ENCODE results near the gene GLOD4.
A peak's percentile ranks its signal among the peaks of the same experiment; 100 is the strongest.
"Not testable (repeated sequence)": the region's sequence is repeated elsewhere in the genome, so short reads cannot be mapped to it uniquely, and the experiment has no call there.

The GLOD4 gene

DNA sequence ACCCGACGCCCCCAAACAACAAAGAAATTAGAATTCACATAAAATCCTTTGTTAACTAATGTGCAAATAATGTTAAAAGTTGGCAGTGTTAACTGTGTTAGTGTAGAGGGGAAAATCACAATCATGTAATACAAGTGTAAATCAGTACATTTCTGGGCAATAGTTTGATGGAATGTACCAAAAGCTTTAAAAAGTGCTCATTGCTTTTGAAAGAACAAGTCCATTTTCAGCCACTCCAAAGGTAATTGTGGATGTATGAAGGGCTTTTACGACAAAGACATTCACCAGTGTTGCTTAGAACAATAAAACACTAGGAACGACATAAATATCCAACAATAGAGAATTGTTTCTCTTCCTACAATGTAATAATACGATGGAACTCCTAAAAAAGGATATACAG, 9.1 kb downstream of the GLOD4 start:
- no peak for DNase-seq

GRCh38 chr17:767076-767475, 15.0 kb downstream of the GLOD4 start:
- no peak for DNase-seq

- DNase-seq: no peak
Observed at GRCh38 chr17:760371-760770, 21.7 kb downstream of the GLOD4 start.

DNA sequence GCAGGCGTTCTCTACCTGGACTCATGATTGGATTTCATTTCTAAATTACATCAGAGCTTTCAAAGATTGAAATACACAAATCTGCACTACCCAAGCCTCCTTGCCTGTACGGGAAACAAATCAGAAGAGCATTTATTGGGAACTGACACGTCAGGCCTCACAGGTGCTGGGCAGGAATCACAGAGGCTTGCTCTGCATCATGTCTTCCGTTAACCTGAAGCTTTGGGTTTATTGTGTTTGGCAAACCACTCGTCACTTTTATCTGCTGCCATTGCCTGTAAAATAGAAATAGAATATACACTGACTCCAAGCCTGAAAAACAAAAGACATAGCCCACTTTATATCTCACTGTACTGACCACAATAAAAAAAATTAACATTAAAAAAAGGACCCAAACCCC, 22.1 kb downstream of the GLOD4 start:
- no peak for DNase-seq

GRCh38 chr17:756010-756567, 26.0 kb downstream of the GLOD4 start:
- DNase-seq: not testable (repeated sequence)

GRCh38 chr17:755319-755961, 26.6 kb downstream of the GLOD4 start:
- not testable (repeated sequence) for DNase-seq

- no peak for DNase-seq
Observed at GRCh38 chr17:753418-753817, 28.7 kb downstream of the GLOD4 start.

DNA sequence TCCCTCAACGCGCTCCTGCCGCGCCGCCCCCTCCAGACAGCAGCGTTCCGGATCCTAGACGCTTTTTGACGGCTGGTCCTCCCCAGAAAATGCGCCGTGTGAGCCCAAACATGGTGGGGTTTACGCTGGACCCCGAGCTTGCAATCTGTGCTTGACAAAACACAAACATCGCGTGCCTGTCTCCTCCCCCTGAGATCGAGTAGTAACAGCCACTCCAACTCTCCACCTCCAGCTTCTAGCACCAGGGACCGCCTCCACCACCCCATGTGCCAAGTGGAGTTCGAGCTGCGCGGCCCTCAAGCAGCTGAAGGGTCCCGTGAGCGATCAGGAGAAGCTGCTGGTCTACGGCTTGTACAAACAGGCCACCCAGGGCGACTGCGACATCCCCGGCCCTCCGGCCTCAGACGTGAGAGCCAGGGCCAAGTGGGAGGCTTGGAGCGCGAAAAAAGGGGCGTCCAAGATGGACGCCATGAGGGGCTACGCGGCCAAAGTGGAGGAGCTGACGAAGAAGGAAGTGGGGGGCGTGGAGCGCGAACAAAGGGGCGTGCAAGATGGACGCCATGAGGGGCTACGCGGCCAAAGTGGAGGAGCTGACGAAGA, 29.4 kb downstream of the GLOD4 start:
- no peak for DNase-seq

GRCh38 chr17:752002-752619, 30.0 kb downstream of the GLOD4 start, which contains the start of gene GEMIN4:
Gene GEMIN4, minus strand, starts transcription at chr17:752264. Its CDS starts 122 bp downstream, at chr17:752142.
- peak; percentile 99 for DNase-seq

GRCh38 chr17:751269-752001, 30.6 kb downstream of the GLOD4 start:
- DNase-seq: peak; percentile 53

GRCh38 chr17:750431-751037, 31.5 kb downstream of the GLOD4 start:
- no peak for DNase-seq

DNA sequence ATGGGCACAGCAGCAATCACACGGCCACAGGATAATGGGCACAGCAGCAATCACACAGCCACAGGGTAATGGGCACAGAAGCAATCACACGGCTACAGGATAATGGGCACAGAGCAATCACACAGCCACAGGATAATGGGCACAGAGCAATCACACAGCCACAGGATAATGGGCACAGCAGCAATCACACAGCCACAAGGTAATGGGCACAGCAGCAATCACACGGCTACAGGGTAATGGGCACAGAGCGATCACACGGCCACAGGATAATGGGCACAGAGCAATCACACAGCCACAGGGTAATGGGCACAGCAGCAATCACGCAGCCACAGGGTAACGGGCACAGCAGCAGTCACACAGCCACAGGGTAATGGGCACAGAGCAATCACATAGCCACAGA, 32.7 kb downstream of the GLOD4 start:
- not testable (repeated sequence) for DNase-seq

DNA sequence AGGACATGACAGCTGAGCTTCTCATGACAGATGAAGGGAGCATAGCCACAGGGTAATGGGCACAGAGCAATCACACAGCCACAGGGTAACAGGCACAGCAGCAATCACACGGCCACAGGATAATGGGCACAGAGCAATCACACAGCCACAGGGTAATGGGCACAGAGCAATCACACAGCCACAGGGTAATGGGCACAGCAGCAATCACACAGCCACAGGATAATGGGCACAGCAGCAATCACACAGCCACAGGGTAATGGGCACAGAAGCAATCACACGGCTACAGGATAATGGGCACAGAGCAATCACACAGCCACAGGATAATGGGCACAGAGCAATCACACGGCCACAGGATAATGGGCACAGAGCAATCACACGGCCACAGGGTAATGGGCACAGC, 33.5 kb downstream of the GLOD4 start:
- DNase-seq: not testable (repeated sequence)

DNA sequence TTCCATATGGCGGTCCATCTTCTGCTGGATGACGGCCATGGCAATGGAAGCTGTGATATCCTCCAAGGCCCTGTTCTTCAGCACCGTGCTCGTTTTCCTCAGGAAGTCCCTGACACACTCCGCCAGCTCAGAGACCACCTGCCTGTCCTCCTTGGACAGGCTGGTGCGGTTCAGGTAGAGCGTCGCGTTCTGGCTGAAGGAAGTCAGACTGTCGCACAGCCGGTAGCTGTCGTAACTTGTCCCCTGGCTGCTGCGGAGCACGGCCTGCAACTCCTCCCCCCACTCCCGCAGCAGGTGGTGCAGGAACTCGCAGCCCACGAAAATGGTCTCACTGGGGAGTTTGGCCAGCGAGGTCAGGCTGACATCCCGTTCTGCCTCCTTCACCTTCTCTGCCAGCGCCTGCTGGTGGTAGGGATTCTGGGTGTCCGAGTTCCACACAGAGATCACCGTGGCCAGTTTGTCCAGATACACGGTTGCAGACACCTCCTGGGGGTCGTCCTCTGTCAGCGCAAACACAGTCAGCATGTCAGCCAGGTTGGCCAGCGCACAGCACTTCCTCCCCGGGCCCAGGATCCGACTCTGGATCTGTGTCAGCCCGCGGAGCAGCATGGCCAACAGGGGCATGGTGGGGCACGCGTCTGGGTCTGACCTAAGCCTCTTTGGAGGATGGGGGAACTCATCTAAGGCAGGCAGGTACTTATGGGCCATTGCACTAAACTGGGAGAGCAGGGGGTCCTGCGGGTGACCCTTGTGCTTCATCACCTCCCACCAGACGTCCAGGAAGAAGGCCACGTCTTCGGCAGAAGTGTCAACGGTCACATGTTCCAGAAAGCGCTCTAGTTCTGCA, 35.1 kb downstream of the GLOD4 start:
- DNase-seq: no peak

DNA sequence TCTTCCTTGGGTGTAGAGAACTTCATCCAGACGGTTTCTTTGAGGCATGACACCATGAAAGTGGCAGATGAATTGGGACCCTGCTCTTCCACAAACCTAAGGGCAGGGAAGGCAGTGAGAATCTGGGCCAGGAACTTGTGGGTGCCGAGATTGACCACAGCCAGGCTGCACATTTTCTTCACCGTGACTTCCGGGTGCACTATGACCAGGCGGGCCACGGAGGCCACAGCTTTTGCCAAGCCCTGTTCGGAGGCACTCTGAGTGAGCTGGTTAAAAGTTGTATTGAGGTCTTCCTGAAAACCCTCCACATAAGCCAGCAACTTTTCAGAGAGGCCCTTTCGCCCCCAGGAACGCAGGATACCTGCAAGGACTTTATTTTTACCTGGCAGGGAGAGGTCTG, 35.9 kb downstream of the GLOD4 start:
- no peak for DNase-seq

GRCh38 chr17:745406-745805, 36.7 kb downstream of the GLOD4 start:
- DNase-seq: no peak

DNA sequence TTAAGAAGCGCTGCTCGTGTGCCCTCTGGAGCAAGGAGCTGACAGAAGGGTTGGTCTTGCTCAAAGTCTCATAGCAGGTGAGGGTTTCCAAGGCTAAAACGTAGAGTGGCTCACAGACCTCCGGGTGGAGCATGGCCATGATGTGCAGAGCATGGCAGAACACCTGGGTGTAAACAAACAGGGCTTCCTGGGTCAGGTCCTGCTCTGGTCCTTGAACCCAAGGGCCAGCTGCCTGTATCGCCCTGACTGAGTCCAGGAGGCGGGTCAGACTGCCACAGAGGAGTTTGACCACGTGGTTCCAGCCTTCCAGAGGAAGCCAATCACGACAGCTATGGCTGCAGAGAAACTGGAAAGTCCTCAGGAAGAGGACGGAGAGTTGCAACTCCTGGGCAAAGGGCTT, 37.1 kb downstream of the GLOD4 start:
- DNase-seq: no peak

GRCh38 chr17:743139-743538, 38.9 kb downstream of the GLOD4 start:
- no peak for DNase-seq

GRCh38 chr17:742147-742793, 39.8 kb downstream of the GLOD4 start:
- no peak for DNase-seq

DNA sequence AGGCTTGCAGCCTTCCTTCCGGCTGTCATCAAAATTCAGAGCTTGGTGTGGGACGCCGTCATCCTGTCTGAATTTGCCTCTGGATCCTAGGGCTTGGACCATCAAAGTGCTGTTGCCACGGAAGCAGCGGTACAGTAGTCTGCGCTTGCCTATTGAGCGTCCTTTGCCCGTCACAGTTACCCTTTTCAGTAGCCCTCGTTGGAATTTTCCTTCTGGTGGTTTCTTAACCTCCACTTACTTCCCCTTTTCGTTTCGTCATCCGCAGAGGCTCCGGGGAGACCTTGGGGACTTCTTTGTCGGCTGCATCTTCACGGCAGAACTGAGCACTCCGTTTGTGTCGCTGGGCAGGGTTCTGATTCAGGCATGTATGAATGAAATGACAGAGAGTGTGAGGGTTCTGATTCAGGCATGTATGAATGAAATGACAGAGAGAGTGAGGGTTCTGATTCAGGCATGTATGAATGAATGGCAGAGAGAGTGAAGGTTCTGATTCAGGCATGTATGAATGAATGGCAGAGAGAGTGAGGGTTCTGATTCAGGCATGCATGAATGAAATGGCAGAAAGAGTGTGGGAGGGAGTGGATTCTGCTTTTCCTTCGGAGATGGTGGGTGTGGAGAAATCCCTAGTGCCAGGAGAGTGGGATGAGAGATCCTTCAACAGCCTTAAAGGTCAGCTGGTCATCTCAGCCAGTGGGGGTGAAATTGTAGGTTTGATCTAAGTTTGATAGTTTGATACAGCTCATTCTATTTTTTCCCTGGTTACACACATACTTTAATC, 41.7 kb downstream of the GLOD4 start:
- DNase-seq: peak; percentile 21

All from stimulated activated CD4-positive, alpha-beta T cell treated with anti-CD3 and anti-CD28 coated beads, Interleukin-12 subunit alpha, Interleukin-12 subunit beta, amount 100 ng/mL, for 4 hours (primary cell).